ENCODE measurements around the gene CENPA.
"Not testable (repeated sequence)": the region's sequence is repeated elsewhere in the genome, so short reads cannot be mapped to it uniquely, and the experiment has no call there.

CENPA gene

GRCh38 chr2:26785431-26786206, at the start of gene CENPA:
Gene CENPA (plus strand): TSS chr2:26786056. CDS start chr2:26786197, 141 bp downstream.
- DNase-seq = peak; percentile 96

GRCh38 chr2:26737221-26737620, 48.6 kb upstream of the CENPA start:
- no peak for DNase-seq

- no peak for DNase-seq
These were observed 47.4 kb upstream of the CENPA start for GRCh38 chr2:26738481-26738880.

- DNase-seq = no peak
These were observed 46.3 kb upstream of the CENPA start for GRCh38 chr2:26739514-26739913.

GRCh38 chr2:26740346-26740745, 45.5 kb upstream of the CENPA start:
- DNase-seq = no peak

- no peak for DNase-seq
These were observed 45.0 kb upstream of the CENPA start for GRCh38 chr2:26740890-26741302.

GRCh38 chr2:26742048-26742770, 43.6 kb upstream of the CENPA start:
- DNase-seq = no peak

GRCh38 chr2:26743852-26744251, 42.0 kb upstream of the CENPA start:
- no peak for DNase-seq

- no peak for DNase-seq
These were observed 40.9 kb upstream of the CENPA start for GRCh38 chr2:26744953-26745352.

GRCh38 chr2:26745609-26746327, 40.1 kb upstream of the CENPA start:
- DNase-seq = peak; percentile 52

DNA sequence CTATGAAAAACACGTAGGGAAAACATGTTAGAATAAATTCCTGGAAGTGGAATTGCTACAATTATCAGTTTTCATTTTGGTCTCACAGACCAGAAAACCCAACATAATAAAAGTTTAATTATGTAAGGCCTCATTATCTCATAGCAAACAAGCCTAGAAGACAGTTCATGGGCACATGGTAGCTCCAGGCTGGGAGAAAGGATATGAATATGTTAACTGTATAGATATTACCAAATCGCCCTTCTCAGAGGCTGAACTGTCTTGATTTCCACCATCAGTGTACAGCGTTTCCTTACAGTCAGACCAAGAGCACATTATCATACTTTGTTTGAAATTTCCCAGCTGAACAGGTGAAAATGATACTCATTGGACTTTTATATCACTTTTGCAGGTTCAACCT, 38.9 kb upstream of the CENPA start:
- DNase-seq = no peak

DNA sequence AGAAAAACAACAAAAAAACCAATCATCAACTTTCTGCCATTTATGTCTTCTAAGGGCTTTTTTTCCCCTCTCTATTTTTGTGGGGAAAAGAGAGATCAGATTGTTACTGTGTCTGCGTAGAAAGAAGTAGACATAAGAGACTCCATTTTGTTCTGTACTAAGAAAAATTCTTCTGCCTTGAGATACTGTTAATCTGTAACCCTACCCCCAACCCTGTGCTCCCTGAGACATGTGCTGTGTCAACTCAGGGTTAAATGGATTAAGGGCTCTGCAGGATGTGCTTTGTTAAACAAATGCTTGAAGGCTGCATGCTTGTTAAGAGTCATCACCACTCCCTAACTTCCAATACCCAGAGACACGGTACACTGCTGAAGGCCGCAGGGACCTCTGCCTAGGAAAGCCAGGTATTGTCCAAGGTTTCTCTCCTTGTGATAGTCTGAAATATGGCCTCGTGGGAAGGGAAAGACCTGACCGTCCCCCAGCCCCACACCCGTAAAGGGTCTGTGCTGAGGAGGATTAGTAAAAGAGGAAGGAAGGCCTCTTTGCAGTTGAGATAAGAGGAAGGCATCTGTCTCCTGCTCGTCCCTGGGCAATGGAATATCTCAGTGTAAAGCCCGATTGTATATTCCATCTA, 36.0 kb upstream of the CENPA start:
- DNase-seq = not testable (repeated sequence)

- not testable (repeated sequence) for DNase-seq
These were observed 35.4 kb upstream of the CENPA start for GRCh38 chr2:26750467-26750866.

DNA sequence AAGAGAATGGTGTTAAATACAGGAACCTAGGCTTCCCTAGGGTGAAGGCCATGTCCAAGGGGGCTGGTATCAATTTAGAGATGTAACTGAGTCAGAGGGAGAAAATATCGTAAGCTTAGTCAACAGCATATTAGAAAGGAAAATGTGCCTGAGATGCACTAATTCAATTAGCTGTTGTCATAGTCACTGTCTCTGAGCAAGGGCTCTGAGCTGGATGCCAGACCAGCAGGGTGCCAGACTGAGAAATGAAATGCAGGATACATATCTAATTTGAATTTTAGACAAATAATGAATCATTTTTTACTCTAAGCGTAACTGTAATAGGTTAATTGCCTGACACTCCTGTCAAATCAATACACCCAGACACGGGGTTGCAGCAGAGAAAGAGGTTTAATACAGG, 33.2 kb upstream of the CENPA start:
- no peak for DNase-seq

DNA sequence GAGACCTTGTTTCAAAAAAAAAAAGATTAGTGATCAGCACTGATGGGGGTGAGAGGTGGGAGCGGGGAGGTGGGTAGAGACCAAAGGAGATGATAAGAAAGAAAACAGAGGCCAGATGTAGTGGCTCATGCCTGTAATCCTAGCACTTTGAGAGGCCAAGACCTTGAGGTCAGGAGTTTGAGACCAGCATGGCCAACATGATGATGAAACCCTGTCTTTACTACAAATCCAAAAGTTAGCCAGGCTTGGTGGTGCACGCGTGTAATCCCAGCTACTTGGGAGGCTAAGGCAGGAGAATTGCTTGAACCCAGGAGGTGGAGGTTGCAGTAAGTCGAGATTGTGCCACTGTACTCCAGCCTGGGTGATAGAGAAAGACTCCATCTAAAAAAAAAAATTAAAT, 31.3 kb upstream of the CENPA start:
- DNase-seq = no peak

- DNase-seq = peak; percentile 11
These were observed 30.7 kb upstream of the CENPA start for GRCh38 chr2:26754972-26755670.

DNA sequence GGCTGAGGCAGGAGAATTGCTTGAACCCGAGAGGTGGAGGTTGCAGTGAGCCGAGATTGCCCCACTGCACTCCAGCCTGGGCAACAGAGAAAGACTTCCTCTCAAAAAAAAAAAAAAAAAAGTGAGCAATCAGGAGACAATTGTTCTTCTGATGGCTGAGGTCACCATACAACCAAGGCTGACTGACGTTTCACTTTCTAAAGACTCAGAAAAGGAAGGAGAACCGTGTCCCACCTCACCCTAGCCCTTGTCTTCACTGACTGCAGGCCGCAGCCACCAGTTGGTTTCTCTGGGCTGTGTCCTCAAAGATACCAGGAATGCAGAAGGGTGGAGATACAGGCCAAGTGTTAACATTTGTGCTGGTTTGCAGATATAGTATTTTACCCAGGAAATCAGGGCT, 29.5 kb upstream of the CENPA start:
- DNase-seq = no peak

DNA sequence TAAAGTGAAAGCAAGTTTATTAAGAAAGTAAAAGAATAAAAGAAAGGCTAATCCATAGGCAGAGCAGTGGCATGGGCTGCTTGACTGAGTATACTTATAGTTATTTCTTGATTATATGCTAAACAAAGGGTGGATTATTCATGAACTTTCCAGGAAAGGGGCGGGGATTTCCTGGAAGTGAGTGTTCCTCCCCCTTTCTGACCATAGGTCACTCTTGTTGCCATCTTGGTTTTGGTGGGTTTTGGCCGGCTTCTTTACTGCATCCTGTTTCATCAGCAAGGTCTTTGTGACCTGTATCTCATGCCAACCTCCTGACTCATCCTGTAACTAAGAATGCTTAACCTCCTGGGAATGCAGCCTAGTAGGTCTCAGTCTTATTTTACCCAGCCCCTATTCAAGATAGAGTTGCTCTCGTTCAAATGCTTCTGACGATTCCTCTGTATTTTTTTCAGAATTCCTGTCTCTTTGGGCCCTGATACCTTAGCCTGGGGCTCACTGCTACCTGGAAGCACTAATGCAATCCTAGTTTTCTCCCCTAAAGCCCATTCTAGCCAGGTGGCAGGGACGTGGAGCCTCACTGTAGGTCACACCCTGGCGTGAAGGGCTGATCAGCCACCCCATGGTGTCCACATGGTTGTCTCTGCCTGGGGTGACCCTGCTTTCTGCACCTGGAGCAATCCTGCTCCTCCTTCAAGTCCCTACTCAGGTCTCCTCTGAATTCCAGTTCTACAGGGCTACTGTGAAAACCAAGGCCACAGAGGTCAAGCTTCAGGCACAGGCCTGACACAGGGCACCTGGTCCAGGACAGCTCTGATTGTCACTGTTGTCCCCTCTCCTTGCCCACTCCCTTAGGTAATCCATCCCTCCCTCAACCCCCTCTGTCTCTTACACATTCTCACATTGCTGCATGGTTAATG, 27.7 kb upstream of the CENPA start:
- no peak for DNase-seq

GRCh38 chr2:26758790-26759321, 27.0 kb upstream of the CENPA start:
- no peak for DNase-seq

- DNase-seq = no peak
These were observed 26.0 kb upstream of the CENPA start for GRCh38 chr2:26759845-26760244.

- DNase-seq = not testable (repeated sequence)
These were observed 24.9 kb upstream of the CENPA start for GRCh38 chr2:26760991-26761390.

Data from NCI-H1092 treated with DMSO at 0.1 percent for 48 hours (cell line).